NT2/D1 (cell line): ENCODE data around the gene ARHGEF40.

Experiments used
- SUZ12 ChIP-seq: IDR thresholded peaks from 2 replicates; pipeline ENCODE4 v1.6.1; 2011; ENCODE audit not compliant: insufficient read length, insufficient read depth; ENCODE audit errors: extremely low read depth
- YY1 ChIP-seq: IDR thresholded peaks from 2 replicates; pipeline ENCODE4 v1.6.1; 2011; ENCODE audit not compliant: insufficient read length, insufficient read depth

DNA sequence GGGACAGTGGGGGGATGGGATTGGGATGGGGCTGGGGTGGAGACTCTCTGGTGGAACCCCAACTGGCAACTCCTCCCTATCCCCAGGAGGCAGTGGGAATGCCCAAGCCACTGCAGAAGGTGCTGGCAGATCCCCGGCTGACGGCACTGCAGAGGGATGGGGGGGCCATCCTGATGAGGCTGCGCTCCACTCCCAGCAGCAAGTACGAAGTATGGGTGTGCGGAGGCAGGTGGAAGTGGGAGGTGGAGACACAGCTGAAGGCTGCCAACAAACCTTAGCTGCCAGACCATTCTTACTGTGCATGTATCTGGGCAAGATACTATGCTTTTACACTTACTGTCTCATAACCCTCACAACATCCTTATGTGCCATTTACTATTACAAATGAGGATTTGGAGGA is 8.2 kb downstream of the ARHGEF40 start:
- TF ChIP-seq YY1 (no peak), SUZ12 (no peak)
